ENCODE results near the gene APMAP. TPM values are rescaled to one million over a fixed set of nuclear protein-coding genes. Genes with fewer than 3 reads are reported as not detected.
"Not testable (repeated sequence)": the region's sequence is repeated elsewhere in the genome, so short reads cannot be mapped to it uniquely, and the experiment has no call there.

Gene APMAP
- polyA plus RNA-seq, 1 donor = 92.2 TPM

GRCh38 chr20:24933266-24933908 is 59.2 kb downstream of the APMAP start:
- no peak for DNase-seq

GRCh38 chr20:24931893-24932292 is 60.7 kb downstream of the APMAP start:
- DNase-seq = not testable (repeated sequence)

GRCh38 chr20:24930724-24931688 is 61.5 kb downstream of the APMAP start:
- not testable (repeated sequence) for DNase-seq

GRCh38 chr20:24929867-24930723 is 62.5 kb downstream of the APMAP start:
- DNase-seq = peak; percentile 51

GRCh38 chr20:24929259-24929658 is 63.3 kb downstream of the APMAP start:
- DNase-seq = not testable (repeated sequence)

- DNase-seq = not testable (repeated sequence)
Measured at GRCh38 chr20:24920706-24921105, 71.8 kb downstream of the APMAP start.

- DNase-seq = not testable (repeated sequence)
Measured at GRCh38 chr20:24919665-24920064, 72.9 kb downstream of the APMAP start.

- DNase-seq = no peak
Measured at GRCh38 chr20:24918579-24919566, 73.7 kb downstream of the APMAP start.

GRCh38 chr20:24917797-24918578 is 74.6 kb downstream of the APMAP start:
- DNase-seq = peak; percentile 82

GRCh38 chr20:24917056-24917455 is 75.5 kb downstream of the APMAP start:
- no peak for DNase-seq

GRCh38 chr20:24916412-24916811 is 76.1 kb downstream of the APMAP start:
- DNase-seq = no peak

- DNase-seq = no peak
Measured at GRCh38 chr20:24915892-24916291, 76.7 kb downstream of the APMAP start.

- DNase-seq = no peak
Measured at GRCh38 chr20:24915440-24915839, 77.1 kb downstream of the APMAP start.

GRCh38 chr20:24914388-24915241 is 77.9 kb downstream of the APMAP start:
- DNase-seq = no peak

GRCh38 chr20:24913076-24913628 is 79.4 kb downstream of the APMAP start:
- DNase-seq = no peak
